NCI-H146 treated with DMSO at 0.1 percent for 48 hours (cell line): ENCODE results near the gene TBP.

ENCODE experiments used
- DNase-seq: peaks from one replicate; lab custom pipeline; 2025; ENCODE audit not compliant: unreplicated experiment; lab: John Stamatoyannopoulos, UW

TBP gene

DNA sequence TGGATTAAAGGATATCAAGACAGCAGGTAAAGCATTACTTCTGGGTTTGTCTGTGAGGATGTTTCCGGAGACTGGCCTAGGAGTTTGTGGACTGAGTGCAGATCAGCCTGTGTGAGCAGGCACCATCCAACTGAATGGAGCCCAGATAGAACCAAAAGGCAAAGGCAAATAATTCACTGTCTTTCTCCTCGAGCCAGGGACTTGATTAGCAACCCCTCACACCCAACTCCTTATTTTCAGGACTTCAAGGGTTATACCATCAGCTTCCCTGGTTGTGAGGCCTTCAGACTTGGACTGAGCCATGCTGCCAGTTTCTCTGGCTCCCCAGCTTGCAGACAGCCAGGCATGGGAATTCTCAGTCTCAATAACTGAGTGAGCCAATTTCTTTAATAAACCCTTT is 20.4 kb upstream of the TBP start:
- no peak for DNase-seq

DNA sequence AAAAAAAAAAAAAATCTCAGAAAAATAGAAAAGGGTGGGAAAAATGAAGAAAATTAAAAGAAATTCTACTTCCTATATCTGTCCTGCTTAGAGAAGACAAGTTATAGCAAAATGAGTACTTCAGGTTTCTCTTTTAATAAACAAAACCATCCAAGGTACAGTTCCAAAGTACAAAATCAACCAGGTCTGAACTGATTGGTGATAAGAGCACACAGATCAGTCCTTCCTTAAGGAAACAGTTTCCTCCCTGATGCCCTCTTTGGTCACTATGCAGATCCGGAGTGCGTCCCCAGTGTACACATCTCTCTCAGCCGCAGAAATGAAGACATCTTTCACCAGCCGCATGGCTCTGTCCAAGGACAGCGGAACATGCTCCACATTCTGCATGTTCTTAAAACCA is 19.2 kb upstream of the TBP start:
- DNase-seq, result no peak

DNA sequence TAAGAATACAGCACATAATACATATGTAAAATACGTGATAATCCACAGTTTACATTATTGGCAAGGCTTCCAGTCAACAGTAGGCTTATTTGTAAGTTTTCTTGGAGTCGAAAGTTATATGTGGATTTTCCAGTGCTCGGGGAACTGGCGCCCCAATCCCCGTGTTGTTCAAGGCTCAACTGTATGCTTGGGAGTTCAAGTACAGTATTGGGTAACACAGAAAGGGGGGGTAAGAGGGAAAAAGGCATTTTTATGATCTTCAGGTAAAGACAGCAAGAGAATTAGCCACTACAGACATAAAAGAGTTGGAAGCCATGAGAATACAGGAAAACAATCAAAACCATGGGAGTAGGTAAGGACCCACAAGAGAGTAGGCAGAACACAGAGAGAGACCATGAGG is 17.5 kb upstream of the TBP start:
- DNase-seq, result no peak

DNA sequence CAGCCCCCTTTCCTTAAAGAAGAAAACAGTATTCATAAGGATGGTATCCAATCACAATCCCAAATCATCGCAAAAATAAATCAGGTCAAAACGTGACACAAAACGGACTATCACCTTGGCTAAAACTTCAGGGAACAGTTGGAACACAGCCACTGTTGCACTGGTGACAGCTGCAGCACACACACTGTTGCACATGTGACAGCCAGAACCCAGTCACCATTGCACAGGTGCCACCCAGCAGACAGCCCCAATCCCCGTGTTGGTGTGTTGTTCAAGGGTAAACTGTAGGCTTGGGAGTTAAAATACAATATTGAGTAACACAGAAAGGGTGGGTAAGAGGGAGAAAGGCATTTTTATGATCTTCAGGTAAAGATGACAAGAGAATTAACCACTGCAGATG is 16.8 kb upstream of the TBP start:
- DNase-seq, result no peak

DNA sequence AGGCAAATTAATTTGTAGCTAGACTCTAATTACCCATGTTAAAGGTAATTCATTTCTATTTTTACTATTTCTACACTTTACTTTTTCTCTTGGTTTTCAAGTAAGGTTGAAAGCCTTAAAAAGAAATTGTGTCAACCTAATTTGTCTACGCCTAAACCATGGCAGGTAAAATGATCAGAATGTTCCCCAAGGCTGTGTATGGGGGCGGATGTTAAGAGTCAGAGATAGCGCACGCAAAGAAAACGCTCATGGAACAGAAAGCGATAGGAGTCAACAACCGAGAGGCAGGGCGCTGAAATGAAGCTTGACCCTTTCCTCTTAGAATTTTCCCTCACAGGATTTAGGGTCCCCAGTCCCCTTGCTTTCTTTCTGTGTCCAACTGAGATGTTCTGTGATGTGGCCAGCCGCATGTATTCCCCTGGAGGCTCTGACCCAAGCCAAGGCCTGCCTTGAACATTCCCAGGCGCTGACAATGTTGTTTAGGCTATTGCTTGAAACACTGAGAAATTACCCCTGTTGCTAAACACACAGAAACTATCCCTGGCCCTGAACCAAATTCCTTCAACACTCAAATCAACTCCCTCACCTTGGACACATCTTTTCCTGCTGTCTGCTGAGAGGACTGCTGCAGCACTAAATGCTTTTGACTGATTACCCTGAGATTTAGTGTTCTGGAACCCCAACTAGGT is 12.0 kb upstream of the TBP start:
- DNase-seq, result no peak

DNA sequence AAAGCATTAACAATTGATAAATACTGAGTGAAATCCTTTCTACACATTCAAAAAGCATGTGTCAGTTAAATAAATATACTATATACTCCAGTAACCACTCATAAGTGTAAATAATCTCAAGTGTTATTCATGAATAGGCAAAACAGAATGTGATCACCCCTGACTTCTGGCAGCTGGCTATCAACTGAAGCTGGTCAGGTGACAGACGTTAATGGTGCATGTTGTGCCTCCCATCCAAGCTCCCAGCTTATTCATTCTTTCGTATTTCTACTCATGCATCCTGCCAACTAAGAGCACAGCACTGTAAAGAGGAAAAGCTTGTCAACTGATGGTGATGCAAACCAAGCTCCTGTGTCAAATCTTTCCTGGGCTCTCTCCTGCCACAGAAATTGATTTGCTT is 8.8 kb upstream of the TBP start:
- DNase-seq, result no peak

DNA sequence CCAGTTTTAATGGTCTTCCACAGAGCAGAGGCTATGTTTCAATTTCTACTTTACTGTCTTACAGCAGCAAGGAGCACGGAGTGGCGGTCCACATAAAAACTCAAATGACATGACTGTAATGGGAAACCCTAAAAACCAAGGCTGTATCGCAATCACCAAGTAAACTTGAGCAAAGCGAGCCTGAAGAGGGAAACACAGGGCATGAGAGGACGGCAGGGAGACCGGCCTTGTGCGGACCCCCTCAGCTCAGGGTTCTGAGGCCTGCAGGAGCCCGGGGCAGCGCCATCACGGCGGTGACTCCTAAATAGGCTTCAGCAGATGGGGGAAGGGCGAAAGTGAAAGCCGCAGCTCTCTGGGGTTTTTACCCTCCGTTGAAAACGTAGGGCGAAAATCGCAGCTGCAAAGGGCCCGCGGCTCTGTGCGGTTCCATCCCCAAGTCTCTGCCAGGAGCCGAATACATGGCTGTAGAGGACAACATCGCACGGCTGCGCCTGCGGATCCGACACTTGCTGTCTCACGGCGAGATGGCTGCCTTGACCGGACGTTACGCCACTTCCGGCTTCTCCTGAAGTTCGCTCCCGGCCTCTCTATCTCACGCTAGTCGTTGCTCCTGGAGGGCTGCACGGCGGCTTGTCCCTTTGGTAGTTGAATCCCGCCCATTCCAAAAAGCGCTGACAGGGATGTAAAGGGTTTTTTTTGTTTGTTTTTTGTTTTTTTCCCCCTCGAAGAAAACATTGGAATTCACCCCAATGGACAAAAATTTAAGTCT is 1.2 kb upstream of the TBP start, which contains the start of gene PSMB1:
TSS of gene PSMB1 (minus strand) at position 543 of the 769 bp plus-strand sequence. CDS start at position 478, 65 bp downstream.
- peak; percentile 95 for DNase-seq

DNA sequence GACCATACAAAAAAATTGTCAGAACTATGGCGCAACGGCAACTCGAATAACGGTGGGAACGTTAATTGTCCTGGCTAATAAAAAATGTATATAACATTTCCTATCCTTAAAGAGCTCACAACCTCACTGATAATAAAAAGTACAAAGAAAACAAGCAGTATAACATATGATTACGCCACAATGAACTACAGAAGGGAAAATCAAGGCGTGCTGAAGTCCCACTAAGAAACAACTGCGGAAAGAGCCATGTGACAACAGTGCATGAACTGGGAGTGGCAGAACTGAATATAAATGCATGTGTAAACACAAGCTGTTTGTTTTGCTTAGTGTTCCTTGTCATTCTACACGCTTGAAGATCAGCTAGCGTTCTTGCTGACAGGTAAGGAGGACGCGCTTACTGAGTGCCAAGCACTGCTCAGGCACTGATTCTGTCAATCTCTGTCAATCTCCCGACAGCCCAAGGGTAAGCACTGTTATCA is 596 bp upstream of the TBP start:
- peak; percentile 83 for DNase-seq

DNA sequence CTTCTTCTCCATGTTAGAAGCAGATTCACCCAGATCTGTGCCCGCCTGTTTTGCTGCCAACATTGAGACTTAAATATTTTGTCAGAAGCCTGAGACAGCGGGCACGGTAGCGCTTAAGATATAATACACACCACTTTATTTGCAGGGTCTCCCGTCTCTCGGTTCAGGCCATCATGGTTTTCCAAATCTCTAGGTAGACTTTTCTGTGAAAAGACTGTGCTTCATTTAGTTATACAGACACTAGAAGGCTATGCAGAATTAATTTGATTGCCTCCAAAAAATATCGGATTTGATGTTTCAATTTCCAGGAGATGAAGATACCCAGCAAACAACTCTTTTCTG is 598 bp downstream of the TBP start:
- peak; percentile 15 for DNase-seq

DNA sequence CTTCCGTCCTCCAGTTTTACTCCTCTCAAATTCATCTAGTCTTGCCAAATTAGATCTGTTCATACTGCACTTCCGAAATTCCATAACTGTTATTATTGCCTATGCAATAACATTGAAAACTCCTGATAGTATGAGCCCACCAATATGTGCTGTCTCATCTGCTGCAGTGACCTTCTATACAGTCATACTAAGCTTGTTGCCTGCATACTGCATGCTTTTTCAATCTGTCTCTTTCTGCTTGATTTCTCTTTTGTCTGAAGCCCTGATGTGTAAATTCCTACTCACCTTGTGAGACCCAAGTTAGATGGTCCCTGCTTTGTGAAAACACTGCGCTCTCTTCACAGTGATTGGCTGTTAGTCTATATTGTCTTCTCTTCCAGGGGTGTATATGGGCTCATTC is 1.1 kb downstream of the TBP start:
- no peak for DNase-seq

DNA sequence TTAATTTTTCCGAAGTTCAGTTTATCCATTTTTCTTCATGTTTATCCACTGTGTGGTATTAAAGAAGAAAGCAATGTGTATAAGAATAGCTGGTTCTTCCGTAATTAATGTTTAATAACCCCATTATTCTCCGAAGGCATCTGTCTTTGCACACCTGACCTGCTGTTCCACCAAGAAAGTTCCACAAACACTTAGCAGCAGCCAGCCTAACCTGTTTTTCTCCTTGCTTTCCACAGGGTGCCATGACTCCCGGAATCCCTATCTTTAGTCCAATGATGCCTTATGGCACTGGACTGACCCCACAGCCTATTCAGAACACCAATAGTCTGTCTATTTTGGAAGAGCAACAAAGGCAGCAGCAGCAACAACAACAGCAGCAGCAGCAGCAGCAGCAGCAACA is 7.4 kb downstream of the TBP start:
- no peak for DNase-seq

DNA sequence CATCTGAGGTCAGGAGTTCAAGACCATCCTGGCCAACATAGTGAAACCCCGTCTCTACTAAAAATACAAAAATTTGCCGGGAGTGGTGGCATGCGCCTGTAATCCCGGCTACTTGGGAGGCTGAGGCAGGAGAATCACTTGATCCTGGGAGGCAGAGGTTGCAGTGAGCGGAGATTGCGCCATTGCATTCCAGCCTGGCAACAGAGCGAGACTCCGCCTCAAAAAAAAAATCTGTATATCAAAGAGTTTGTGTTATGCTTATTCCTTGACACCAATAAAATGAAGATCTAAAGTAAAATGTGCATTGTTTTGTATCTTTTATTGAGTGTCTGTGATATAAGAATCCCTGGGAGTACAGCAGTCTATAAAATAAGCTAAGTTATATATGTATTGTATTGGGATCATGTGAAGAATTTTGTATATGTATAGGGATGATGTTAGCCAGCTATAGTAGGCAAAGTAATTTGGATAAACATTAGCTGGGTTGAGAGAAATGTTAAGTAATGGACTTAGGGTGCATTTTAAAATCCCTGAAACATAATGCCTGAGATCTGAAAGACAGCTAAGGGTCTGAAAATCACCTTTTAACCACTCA is 10.9 kb downstream of the TBP start:
- DNase-seq, result no peak

DNA sequence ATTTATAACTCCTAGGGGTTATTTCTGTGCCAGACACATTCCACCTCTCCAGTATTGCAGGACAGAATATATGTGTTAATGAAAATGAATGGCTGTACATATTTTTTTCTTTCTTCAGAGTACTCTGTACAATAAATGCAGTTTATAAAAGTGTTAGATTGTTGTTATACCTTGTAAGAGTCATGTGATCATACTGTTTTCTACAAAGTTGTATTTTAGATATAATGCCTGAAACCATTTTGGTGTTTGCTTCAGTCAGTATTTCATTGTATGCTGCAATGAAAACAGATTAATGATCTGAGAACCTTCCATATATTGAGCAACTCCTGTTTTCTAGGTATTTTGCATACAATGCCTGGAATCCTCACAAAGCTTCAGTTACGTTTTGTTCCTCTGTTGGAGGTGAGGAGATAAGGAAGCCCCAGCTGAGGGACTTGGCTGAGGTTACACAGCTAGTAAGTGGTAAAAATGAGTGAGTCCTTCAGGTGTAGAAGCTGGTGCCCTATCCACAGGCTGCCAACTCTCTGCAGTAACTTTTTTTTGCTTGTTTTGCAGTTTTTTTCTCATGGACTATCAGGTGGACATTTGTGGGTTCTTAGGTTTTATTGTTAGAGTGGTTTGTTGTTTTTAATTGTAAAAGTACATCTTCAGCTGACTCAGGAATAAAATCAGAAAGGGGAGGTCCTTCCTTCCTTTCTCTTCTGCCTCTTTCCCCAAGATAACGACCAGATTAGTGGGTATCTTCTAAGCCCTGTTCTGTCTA is 18.7 kb downstream of the TBP start:
- no peak for DNase-seq

DNA sequence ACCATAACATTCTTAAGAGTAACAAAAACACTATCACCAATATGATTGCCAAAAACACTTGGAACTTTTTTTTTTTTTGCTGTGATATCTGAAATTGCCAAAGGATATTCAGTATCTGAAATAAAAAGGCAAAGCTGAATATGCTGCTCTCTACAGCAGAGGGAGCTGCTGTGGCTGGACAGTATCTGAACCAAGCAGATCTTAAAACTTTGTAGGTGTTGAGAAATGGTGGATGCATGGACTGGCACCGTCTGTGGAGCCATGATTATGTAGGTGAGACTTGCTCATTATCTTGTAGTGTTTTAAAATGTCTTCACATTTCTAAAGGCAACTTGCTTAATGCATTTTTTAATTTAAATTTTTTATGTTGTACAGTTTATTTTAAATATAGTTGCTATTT is 21.1 kb downstream of the TBP start:
- DNase-seq, result no peak

DNA sequence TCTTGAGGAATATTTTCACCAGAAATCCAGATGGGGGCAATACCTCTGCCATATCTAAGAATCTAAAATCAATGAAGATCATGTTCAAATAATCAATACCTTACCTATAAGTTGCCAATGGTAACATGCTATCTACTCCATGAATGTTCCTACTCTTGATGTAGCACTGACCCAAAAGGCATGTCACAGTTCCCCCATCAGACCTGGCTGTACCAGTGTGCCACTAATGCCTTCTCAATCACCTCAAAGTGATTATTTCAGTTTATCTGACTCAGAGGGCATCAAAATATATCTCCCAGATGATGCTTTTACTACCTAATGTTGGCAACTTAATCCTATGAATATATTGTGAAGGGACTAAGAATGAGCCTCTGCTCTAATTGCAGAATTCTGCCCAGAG is 24.7 kb downstream of the TBP start:
- DNase-seq, result no peak

DNA sequence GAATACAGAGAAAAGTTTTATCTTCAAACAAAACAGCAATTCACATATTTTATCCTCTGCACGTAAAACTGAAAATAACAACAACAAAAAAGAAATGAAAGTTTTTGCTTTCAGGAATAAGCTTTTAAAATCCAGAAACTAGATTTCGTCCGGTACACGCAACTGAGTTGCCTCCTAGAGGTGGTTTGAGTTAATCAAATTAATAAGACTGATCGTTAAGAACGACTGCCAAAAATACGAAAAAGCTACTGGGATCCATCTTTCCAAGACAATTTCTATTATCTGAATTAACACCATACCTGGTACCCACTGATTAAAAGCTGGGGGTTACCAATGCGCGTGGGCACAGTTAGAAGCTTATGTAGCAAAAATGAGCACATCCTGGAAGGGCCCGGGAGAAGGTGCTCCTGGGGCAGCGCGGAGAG is 29.6 kb downstream of the TBP start:
- peak; percentile 65 for DNase-seq

DNA sequence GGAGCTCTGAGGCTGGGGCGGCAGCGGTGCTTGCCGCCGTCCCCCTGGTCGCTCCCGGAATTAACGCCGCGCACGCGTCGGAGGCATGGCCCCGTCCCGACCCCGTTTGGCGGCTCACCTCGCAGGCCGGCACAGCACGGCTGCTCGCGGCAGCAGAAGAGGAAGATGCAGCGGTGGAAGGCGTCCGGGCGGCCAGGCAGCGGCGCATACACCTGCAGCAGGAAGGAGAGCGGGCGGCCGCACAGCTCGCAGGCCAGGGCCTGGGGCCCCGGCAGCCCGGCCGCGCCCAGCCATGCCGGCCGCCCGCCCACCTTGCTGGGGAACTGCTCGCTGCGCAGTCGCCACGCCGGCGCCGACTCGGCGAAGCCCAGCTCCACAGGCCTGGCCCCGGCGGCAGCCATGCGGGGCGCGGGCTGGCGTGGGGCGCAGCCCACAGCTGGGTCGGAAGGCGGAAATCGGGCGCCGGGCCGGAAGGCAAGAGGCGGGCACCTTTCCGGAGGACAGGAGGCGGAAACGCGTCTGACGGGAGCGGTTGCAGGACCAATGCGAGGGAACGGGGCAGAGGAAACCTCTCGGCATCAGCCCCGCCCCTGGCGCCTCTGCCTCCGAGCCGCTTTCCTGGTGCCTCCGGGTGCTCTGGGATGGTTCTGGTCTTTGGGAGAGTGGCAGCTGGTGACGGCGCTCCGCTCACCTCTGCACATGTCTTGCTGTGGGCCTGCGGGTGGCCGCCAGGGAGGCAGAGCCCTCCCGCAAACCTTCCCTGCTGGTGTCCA is 30.2 kb downstream of the TBP start, which contains the start of gene PDCD2:
TSS of gene PDCD2 (minus strand) at position 457 of the 773 bp plus-strand sequence. CDS start at position 401, 56 bp downstream.
- DNase-seq, result peak; percentile 96

DNA sequence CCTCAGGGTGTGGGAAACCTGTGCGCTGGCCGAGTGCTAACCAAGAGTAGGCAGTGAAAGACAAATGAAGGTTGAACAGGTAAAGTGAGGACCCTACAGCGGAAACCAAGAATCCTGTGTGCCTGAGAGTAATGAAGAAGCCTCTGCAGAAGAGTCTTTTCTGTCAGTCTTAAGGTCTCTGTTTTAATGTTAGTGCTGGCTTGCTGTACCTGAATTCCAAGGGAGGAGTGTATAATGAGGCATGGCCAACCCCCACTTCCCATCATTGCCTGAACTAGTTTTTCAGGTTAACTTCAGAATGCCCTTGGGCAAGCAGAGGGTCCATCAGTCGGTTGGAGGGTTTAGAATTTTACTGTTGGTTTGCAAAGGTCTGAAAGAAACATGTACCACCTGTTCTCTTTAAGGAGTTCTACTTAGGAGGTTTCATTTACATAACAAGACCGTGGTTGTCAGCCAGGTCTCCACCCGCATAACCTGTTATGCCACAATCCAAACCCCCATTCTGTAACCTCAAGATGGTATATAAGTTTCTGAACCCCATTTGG is 30.9 kb downstream of the TBP start:
- peak; percentile 50 for DNase-seq

DNA sequence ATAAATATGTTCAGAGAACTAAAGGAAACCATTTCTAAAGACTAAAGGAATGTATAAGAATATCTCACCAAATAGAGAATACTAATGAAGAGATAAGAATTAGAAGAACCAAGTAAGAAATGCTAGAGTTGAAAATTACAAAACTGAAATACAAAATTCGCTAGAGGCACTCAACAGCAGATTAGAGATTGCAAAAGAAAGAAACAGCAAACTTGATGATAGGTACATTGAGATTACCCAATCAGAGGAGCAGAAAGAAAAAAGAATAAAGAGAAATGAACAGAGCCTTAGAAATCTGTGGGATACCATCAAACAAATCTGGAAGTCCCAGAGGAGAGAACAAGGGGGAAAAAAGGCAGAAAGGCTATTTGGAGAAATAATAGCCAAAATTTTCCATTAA is 36.6 kb downstream of the TBP start:
- no peak for DNase-seq

DNA sequence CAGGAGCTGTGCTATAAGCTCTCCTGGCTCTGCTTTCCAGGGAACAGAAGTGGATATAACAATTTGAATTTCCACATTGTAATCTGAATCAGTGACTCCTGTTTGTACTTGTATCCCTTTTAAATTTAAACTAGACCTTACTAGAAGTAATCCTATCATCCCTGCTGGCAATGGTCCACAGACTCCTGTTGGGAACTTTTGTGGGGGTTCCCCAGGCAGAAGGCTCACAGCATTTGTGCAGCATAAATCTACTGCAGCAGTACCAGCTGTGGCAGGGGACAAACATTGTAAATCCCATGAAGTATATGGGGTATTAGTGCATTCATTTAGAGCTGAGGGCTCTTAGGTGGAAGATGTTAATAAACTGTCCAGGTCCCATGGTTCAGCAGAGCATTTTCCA is 42.3 kb downstream of the TBP start:
- no peak for DNase-seq
